Measurements from ENCODE around the gene TOP3B. TPM values are rescaled to one million over a fixed set of nuclear protein-coding genes. Genes with fewer than 3 reads are reported as not detected.
A peak's percentile ranks its signal among the peaks of the same experiment; 100 is the strongest.

The TOP3B gene
- total and polyA plus RNA-seq, 2 donors from 2014 or later = 8.1 to 26.7 TPM

GRCh38 chr22:21961886-21962654 lies 20.5 kb downstream of the TOP3B start:
- intact Hi-C loops (cut with DNase I) = no loop called here
- no peak for FAIRE-seq
- peak in 1 of 5 donors; percentile 36 for DNase-seq
- no peak overlapping the region for H3K4me3 ChIP-seq (ENCODE audit: low read length in 3 of 3)
- H3K27ac ChIP-seq (ENCODE audit: low read depth in 2 of 2, low read length in 2 of 2) = no peak overlapping the region
- no peaks in the 10 kb centered on the region for H3K4me1 ChIP-seq (ENCODE audit: control insufficient read depth in 2 of 3, insufficient read depth in 2 of 3, low read depth in 1 of 3, low read length in 3 of 3)
- no peak overlapping the region for H3K9ac ChIP-seq (ENCODE audit: low read length in 3 of 3)
- H3K9me3 ChIP-seq (ENCODE audit: control insufficient read depth in 2 of 3, insufficient read depth in 1 of 3, low read length in 3 of 3) = no peaks in the 10 kb centered on the region
- TF ChIP-seq CTCF (IDR thresholded peaks at IDR 0.05; ENCODE audit: borderline replicate concordance, extremely low read depth, insufficient read depth) = no peak
- H3K27me3 ChIP-seq (ENCODE audit: control insufficient read depth, insufficient read depth, low read length) = no peaks in the 10 kb centered on the region
- peaks cover 0 to 49% (median 31%) of the 10 kb centered on the region in 3 donors for H3K36me3 ChIP-seq (ENCODE audit: control insufficient read depth in 2 of 3, insufficient read depth in 3 of 3, low read length in 3 of 3)

GRCh38 chr22:21961127-21961867 lies 21.3 kb downstream of the TOP3B start:
- intact Hi-C loops (cut with DNase I) = no loop called here
- no peak overlapping the region for H3K27ac ChIP-seq (ENCODE audit: low read depth in 2 of 2, low read length in 2 of 2)
- DNase-seq (peak in 1 of 5 donors; percentile 39), FAIRE-seq (no peak)
- TF ChIP-seq CTCF (IDR thresholded peaks at IDR 0.05; ENCODE audit: borderline replicate concordance, extremely low read depth, insufficient read depth) = no peak
- H3K4me3 ChIP-seq (ENCODE audit: low read length in 3 of 3) = no peak overlapping the region
- H3K9me3 ChIP-seq (ENCODE audit: control insufficient read depth in 2 of 3, insufficient read depth in 1 of 3, low read length in 3 of 3) = no peaks in the 10 kb centered on the region
- peaks cover 0 to 42% (median 24%) of the 10 kb centered on the region in 3 donors for H3K36me3 ChIP-seq (ENCODE audit: control insufficient read depth in 2 of 3, insufficient read depth in 3 of 3, low read length in 3 of 3)
- no peaks in the 10 kb centered on the region for H3K27me3 ChIP-seq (ENCODE audit: control insufficient read depth, insufficient read depth, low read length)
- no peaks in the 10 kb centered on the region for H3K4me1 ChIP-seq (ENCODE audit: control insufficient read depth in 2 of 3, insufficient read depth in 2 of 3, low read depth in 1 of 3, low read length in 3 of 3)
- no peak overlapping the region for H3K9ac ChIP-seq (ENCODE audit: low read length in 3 of 3)

DNA sequence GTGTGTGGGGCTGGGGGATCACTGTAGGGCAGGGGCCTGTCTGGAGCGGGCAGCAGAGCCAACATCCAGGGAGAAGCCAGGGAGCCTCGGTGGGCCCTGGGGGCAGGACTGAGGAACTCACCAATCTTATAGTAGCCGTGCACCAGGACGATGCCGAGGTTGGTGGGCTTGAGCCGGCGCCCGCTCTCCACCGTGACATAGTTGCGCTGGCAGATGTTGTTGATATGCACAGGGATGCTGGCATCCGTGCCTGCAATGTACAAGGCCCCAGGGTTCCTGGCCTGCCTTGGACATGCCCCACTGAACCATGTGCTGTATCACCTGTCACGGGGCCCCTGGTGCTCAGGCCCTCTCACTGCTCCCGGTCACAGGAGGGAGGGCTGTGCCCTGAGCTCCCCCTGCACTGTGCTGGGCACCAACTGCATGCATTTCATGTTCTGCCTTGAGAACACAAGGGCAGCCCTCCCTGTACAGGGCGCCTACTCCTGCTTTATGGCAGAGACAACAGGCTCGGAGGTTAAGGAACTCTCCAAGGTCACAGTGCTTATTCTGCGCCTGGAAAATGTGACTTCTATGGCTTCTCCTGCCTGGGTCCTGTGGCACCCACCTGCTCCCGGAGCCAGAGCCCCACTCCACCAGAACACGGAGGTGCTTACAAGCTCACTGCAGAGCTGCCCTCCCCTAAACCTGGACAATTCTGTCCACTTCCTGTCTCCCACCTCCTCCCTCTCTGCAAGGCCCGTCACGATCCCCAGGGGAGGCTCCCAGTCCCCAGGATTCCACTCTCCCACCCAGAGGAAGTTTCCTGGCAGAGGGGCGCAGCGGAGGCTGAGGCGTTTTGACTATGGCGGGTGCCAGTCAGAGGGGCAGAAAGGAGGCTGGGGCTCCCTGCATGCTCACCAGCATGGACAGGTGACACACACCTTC lies 22.1 kb downstream of the TOP3B start:
- intact Hi-C loops (cut with DNase I) = no loop called here
- no peak for TF ChIP-seq CTCF (IDR thresholded peaks at IDR 0.05; ENCODE audit: borderline replicate concordance, extremely low read depth, insufficient read depth)
- H3K9me3 ChIP-seq (ENCODE audit: control insufficient read depth in 2 of 3, insufficient read depth in 1 of 3, low read length in 3 of 3) = no peaks in the 10 kb centered on the region
- no peak overlapping the region for H3K9ac ChIP-seq (ENCODE audit: low read length in 3 of 3)
- no peaks in the 10 kb centered on the region for H3K4me1 ChIP-seq (ENCODE audit: control insufficient read depth in 2 of 3, insufficient read depth in 2 of 3, low read depth in 1 of 3, low read length in 3 of 3)
- no peak for FAIRE-seq
- DNase-seq = peak in 1 of 5 donors; percentile 38
- H3K4me3 ChIP-seq (ENCODE audit: low read length in 3 of 3) = no peak overlapping the region
- H3K27me3 ChIP-seq (ENCODE audit: control insufficient read depth, insufficient read depth, low read length) = no peaks in the 10 kb centered on the region
- H3K36me3 ChIP-seq (ENCODE audit: control insufficient read depth in 2 of 3, insufficient read depth in 3 of 3, low read length in 3 of 3) = peaks cover 0 to 41% (median 23%) of the 10 kb centered on the region in 3 donors
- no peak overlapping the region for H3K27ac ChIP-seq (ENCODE audit: low read depth in 2 of 2, low read length in 2 of 2)

Data from kidney (tissue), 14 donors.